A375 (cell line): ENCODE results near the gene HOXD8. TPM values are rescaled to one million over a fixed set of nuclear protein-coding genes. Genes with fewer than 3 reads are reported as not detected.

Experiments
- small RNA-seq: library from RNA; depleted of rRNA; stranded (forward); fragments of <200 nt; gene quantifications from one replicate; pipeline ENCODE3, GENCODE V24; 2014
- total RNA-seq: library from RNA; depleted of rRNA; stranded (reverse); fragments of >200 nt; shearing (Covaris generic); gene quantifications from 2 replicates; pipeline ENCODE4 v1.2.3, GENCODE V29; 2014; rRNA removed

The HOXD8 gene
- 5.3 and 6.7 TPM in 2 replicates for total RNA-seq

GRCh38 chr2:176128982-176129796, at the start of gene HOXD8:
TSS of gene HOXD8 (plus strand) at chr2:176129705. CDS start at chr2:176130367, 662 bp downstream.

GRCh38 chr2:176083796-176084261, 45.7 kb upstream of the HOXD8 start, which contains the start of gene EVX2:
TSS of gene EVX2 (minus strand) at chr2:176083962. CDS start at chr2:176083776, 186 bp downstream.

GRCh38 chr2:176092270-176093144, 37.0 kb upstream of the HOXD8 start, which contains the start of gene HOXD13:
TSS of gene HOXD13 (plus strand) at chr2:176092721. CDS start at chr2:176092891, 170 bp downstream.

GRCh38 chr2:176099728-176100546, 29.6 kb upstream of the HOXD8 start, which contains the start of gene HOXD12:
TSS of gene HOXD12 (plus strand) at chr2:176099795. CDS start at chr2:176099802, 7 bp downstream.

GRCh38 chr2:176106581-176107539, 22.6 kb upstream of the HOXD8 start, which contains the start of gene HOXD11:
TSS of gene HOXD11 (plus strand) at chr2:176107280. CDS start at chr2:176107356, 76 bp downstream.

GRCh38 chr2:176115883-176116813, 13.4 kb upstream of the HOXD8 start, which contains the start of gene HOXD10:
TSS of gene HOXD10 (plus strand) at chr2:176116778. CDS start at chr2:176116834, 56 bp downstream.

GRCh38 chr2:176122683-176123410, 6.7 kb upstream of the HOXD8 start, which contains the start of gene HOXD9:
TSS of gene HOXD9 (plus strand) at chr2:176122719. CDS start at chr2:176122769, 50 bp downstream.

GRCh38 chr2:176151442-176152287, 22.2 kb downstream of the HOXD8 start, which contains the start of gene HOXD4:
TSS of gene HOXD4 (plus strand) at chr2:176151550. CDS start at chr2:176151634, 84 bp downstream.

GRCh38 chr2:176156807-176157498, 27.4 kb downstream of the HOXD8 start, which contains the start of gene HOXD3:
TSS of gene HOXD3 (plus strand) at chr2:176157307. CDS start at chr2:176169115, 11,808 bp downstream.

Small RNA genes lying within 50 kb of the gene (small RNA-seq; reads per million reads assigned to genes)
- gene MIR10B: 443 reads per million, percentile 98 among the genes with 10 or more reads in this experiment

Other genes with a start within 250 kb of the HOXD8 start
- gene LNPK, start 127.4 kb upstream of the HOXD8 start, total RNA-seq: 5.6 and 11.0 TPM in 2 replicates
- 0.05 TPM in 1 of 2 replicates, not detected in the other for gene EVX2, start 45.7 kb upstream of the HOXD8 start, total RNA-seq
- 5.3 and 7.1 TPM in 2 replicates for gene HOXD13, start 37.0 kb upstream of the HOXD8 start, total RNA-seq
- 0.60 TPM in 1 of 2 replicates, not detected in the other for gene HOXD12, start 29.9 kb upstream of the HOXD8 start, total RNA-seq
- 0.93 TPM in 1 of 2 replicates, not detected in the other for gene HOXD11, start 22.4 kb upstream of the HOXD8 start, total RNA-seq
- 0.80 and 1.9 TPM in 2 replicates for gene HOXD10, start 12.9 kb upstream of the HOXD8 start, total RNA-seq
- 5.4 and 5.7 TPM in 2 replicates for gene HOXD9, start 7.0 kb upstream of the HOXD8 start, total RNA-seq
- 0.74 and 1.1 TPM in 2 replicates for gene HOXD4, start 21.8 kb downstream of the HOXD8 start, total RNA-seq
- gene HOXD3, start 27.6 kb downstream of the HOXD8 start, total RNA-seq: 0.90 and 2.7 TPM in 2 replicates
- 0.08 TPM in 2 replicates for gene HOXD1, start 59.0 kb downstream of the HOXD8 start, total RNA-seq
- gene MTX2, start 139.7 kb downstream of the HOXD8 start, total RNA-seq: 33.5 and 35.1 TPM in 2 replicates